Esophagus muscularis mucosa (tissue), 4 donors: ENCODE data around the gene KLF15. TPM values are rescaled to one million over a fixed set of nuclear protein-coding genes. Genes with fewer than 3 reads are reported as not detected.

Experiments
- DNase-seq: peaks from one replicate; pipeline ENCODE4 v3.0.0-alpha.2; 2017; ENCODE audit errors: extremely low spot score
- H3K27ac ChIP-seq, 4 donors: fragments of 200-600 bp; sonication (generic); replicated peaks in 1 of 4; 1 replicate in 3 of 4; 2 replicates in 1 of 4; pipeline ENCODE4 v1.5.1; 2016 to 2019; ENCODE audit warnings: mild to moderate bottlenecking in 1 of 4
- H3K27me3 ChIP-seq, 4 donors: fragments of 200-600 bp; sonication (generic); one replicate each; pipeline versions ENCODE4 v1.5.1 to v1.6.0; 2016 to 2019
- H3K36me3 ChIP-seq, 4 donors: fragments of 200-600 bp; sonication (generic); one replicate each; pipeline ENCODE4 v1.5.1; 2016 to 2019
- H3K4me1 ChIP-seq, 4 donors: fragments of 200-600 bp; sonication (generic); one replicate each; pipeline ENCODE4 v1.5.1; 2016 to 2019
- H3K4me3 ChIP-seq, 4 donors: fragments of 200-600 bp; sonication (generic); 1 replicate in 2 of 4; 2 replicates in 2 of 4; pipeline ENCODE4 v1.5.1; 2016 to 2019; ENCODE audit warnings: mild to moderate bottlenecking in 4 of 4, moderate library complexity in 1 of 4
- H3K9me3 ChIP-seq, 4 donors: fragments of 200-600 bp; sonication (generic); 1 replicate in 3 of 4; 2 replicates in 1 of 4; pipeline ENCODE4 v1.5.1; 2016 to 2019
- EP300 ChIP-seq: sonication (generic); formaldehyde crosslinking; IDR thresholded peaks from one replicate; pipeline ENCODE4 v1.6.1; 2017; ENCODE audit warnings: antibody characterized with exemption
- POLR2A ChIP-seq: fragments of 450-650 bp; IDR thresholded peaks from one replicate; pipeline ENCODE4 v1.6.1; 2017; ENCODE audit warnings: antibody characterized with exemption, moderate library complexity, mild to moderate bottlenecking, low read depth
- POLR2AphosphoS5 ChIP-seq, 2 donors: sonication (generic); formaldehyde crosslinking; IDR thresholded peaks; one replicate each; pipeline ENCODE4 v1.6.1; 2017; ENCODE audit warnings: antibody characterized with exemption in 2 of 2
- WGBS: methylation state at CpG from one replicate; pipeline ENCODE4 v1.1.5; 2018; 5-methylcytosine and 5-hydroxymethylcytosine counted together
- intact Hi-C: fragments of 100-400 bp; cut with DNase I; formaldehyde crosslinking; loops from one replicate; pipeline ENCODE4 v1.15.1; 2023
- total RNA-seq, 4 donors: library from RNA; depleted of rRNA; stranded (reverse); fragments of >200 nt; gene quantifications; one replicate each; pipeline versions ENCODE4 v1.1.0 to v1.2.1, GENCODE V29; 2016
- TF ChIP-seq, protein P1 (sequence below), 3 experiments: fragments of 200-600 bp in 2 of 3; fragments of 450-650 bp in 1 of 3; sonication (generic) in 2 of 3; IDR thresholded peaks; one replicate each; pipeline ENCODE4 v1.5.1; 2017 to 2019; ENCODE audit warnings: antibody characterized with exemption in 3 of 3, mild to moderate bottlenecking in 2 of 3, moderate library complexity in 1 of 3

KLF15 gene
- total RNA-seq, 4 donors from 2014 or later: 84.3 to 208 (median 93.6) TPM

DNA sequence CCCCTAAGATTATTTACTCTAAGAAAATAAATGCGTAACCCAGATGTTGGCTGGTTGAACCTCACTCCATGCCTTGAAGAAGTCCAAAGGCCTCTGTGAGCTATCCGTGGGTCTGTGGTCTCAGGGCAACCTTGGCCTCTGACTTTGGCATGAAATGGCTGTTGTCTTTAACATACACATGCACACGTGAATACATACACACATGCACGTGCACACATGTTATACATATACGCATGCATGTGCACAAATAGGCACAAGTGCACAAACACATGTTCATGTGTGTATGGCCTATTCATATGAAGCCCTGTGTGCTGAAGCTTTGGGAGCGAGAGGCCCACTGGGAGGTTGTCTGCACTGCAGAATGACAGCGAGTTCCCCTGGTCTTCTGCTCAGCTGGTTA is 50.8 kb downstream of the KLF15 start:
- H3K4me3 ChIP-seq: no peak overlapping the region
- DNase-seq: peak; percentile 66
- no peaks in the 10 kb centered on the region for H3K36me3 ChIP-seq
- intact Hi-C loops: loop anchor here (5.0 kb wide), 1 partner anchor 46 kb away; no protein-coding TSS in a partner anchor
- no peaks in the 10 kb centered on the region for H3K27me3 ChIP-seq
- H3K4me1 ChIP-seq: peaks cover 0 to 4% (median 2%) of the 10 kb centered on the region in 4 donors
- H3K9me3 ChIP-seq: peaks cover 0 to 7% (median 3%) of the 10 kb centered on the region in 4 donors
- no peak overlapping the region for H3K27ac ChIP-seq
- TF ChIP-seq EP300: no peak
- TF ChIP-seq, protein P1, sequence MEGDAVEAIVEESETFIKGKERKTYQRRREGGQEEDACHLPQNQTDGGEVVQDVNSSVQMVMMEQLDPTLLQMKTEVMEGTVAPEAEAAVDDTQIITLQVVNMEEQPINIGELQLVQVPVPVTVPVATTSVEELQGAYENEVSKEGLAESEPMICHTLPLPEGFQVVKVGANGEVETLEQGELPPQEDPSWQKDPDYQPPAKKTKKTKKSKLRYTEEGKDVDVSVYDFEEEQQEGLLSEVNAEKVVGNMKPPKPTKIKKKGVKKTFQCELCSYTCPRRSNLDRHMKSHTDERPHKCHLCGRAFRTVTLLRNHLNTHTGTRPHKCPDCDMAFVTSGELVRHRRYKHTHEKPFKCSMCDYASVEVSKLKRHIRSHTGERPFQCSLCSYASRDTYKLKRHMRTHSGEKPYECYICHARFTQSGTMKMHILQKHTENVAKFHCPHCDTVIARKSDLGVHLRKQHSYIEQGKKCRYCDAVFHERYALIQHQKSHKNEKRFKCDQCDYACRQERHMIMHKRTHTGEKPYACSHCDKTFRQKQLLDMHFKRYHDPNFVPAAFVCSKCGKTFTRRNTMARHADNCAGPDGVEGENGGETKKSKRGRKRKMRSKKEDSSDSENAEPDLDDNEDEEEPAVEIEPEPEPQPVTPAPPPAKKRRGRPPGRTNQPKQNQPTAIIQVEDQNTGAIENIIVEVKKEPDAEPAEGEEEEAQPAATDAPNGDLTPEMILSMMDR (IDR thresholded peaks at IDR 0.05): no peak
- TF ChIP-seq POLR2A: no peak
- TF ChIP-seq POLR2AphosphoS5 (IDR thresholded peaks at IDR 0.05): no peak
- 85% methylated on average over 7 of the region's 7 CpGs for WGBS

DNA sequence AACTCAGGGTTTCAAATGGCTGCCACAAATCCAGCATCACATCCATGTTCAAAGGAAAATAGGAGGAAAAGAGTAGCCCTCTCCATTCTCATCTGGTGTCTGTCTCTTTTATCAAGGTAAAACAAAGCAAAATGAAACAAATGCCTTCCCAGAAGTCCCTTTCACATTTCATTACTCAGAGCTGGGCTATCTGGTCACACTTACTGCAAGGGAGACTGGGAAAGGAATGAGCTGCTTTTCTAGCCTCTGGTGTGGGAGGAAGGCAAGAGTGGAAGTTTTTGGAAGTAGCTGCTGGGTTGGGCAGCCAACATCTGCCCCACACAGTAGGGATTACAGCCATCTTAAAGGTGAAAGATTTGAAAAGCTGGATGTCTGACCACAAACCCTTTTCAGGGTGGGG is 51.8 kb downstream of the KLF15 start:
- Histone ChIP-seq H3K27ac (no peak overlapping the region), H3K36me3 (no peaks in the 10 kb centered on the region), H3K9me3 (peaks cover 0 to 4% (median under 1%) of the 10 kb centered on the region in 4 donors), H3K4me3 (no peak overlapping the region), H3K4me1 (peaks cover 0 to 14% (median 8%) of the 10 kb centered on the region in 4 donors), H3K27me3 (no peaks in the 10 kb centered on the region)
- TF ChIP-seq EP300 (no peak), POLR2AphosphoS5 (IDR thresholded peaks at IDR 0.05) (no peak), POLR2A (no peak)
- TF ChIP-seq, protein P1 (IDR thresholded peaks at IDR 0.05): no peak
- intact Hi-C loops: loop anchor here (5.0 kb wide), 1 partner anchor 47 kb away; no protein-coding TSS in a partner anchor
- DNase-seq: no peak

DNA sequence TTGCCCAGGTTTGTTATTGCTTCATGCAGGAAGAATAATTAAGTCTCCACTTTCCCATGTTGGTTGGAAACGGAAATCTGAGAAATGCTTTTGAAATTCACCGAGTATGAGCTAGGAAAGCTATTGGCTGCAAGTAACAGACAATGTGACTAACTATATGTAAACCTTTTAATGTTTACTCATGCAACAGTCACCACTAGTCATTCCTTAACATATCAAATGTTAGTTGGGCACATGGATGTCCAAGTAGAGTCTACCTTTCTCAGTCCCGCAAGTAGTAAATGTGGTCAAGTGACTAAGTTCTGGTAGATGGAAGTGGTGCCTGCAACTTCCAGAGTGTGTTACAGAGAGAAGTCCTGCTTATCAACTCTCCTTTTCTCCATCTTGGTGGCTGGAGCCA is 52.5 kb downstream of the KLF15 start:
- H3K9me3 ChIP-seq: no peaks in the 10 kb centered on the region
- no peak for DNase-seq
- TF ChIP-seq EP300: no peak
- TF ChIP-seq, protein P1 (IDR thresholded peaks at IDR 0.05): no peak
- TF ChIP-seq POLR2A: no peak
- TF ChIP-seq POLR2AphosphoS5 (IDR thresholded peaks at IDR 0.05): no peak
- no peaks in the 10 kb centered on the region for H3K27me3 ChIP-seq
- H3K4me3 ChIP-seq: no peak overlapping the region
- no peaks in the 10 kb centered on the region for H3K36me3 ChIP-seq
- no peak overlapping the region for H3K27ac ChIP-seq
- 69% methylated on average over 3 of the region's 3 CpGs for WGBS
- peaks cover 0 to 18% (median 10%) of the 10 kb centered on the region in 4 donors for H3K4me1 ChIP-seq
- intact Hi-C loops: loop anchor here (5.0 kb wide), 1 partner anchor 48 kb away; no protein-coding TSS in a partner anchor

DNA sequence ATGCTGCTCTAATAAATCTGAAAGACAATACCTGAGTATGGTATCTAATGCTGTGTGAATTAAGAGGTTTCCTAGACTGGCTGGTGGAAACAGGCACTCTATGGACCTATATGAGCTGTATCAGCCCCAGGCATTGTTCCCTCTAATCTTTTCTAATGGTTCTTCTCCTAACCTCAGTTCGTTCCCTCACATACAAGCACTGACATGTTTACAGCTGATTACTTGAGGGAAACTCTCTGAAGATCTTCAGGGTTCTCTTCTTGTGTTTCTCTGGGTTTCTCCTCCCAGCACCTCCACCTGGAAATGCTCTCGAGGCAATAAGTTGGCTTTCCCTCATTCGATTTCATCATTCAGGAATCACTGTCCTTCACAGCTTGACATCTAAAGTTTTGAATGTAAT is 52.9 kb downstream of the KLF15 start:
- intact Hi-C loops: no loop called here
- TF ChIP-seq EP300 (no peak), POLR2A (no peak), POLR2AphosphoS5 (IDR thresholded peaks at IDR 0.05) (no peak)
- 99% methylated on average over 3 of the region's 3 CpGs for WGBS

DNA sequence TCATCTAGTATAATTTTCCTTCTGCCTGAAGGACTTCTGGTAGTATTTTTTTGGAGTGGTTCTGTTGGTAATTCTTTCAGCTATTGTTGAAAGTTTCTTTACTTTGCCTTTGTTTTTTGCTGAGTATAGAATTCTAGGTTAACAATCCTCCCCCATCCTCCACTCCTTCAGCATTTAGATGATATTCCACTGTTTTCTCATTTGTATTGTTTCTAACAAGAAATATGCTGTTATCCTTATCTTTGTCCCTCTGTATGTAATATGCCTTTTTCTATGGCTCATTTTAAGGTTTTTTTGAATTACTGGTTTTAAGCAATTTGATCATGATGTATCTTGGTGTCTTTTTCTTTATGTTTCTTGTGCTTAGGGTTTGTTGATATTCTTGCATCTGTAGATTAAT is 53.9 kb downstream of the KLF15 start:
- no peak overlapping the region for H3K27ac ChIP-seq
- DNase-seq: no peak
- intact Hi-C loops: no loop called here

More for the DNA sequence above, 52.9 kb downstream of the KLF15 start:
- Histone ChIP-seq H3K4me3 (no peak overlapping the region), H3K36me3 (no peaks in the 10 kb centered on the region), H3K27me3 (no peaks in the 10 kb centered on the region), H3K9me3 (no peaks in the 10 kb centered on the region), H3K27ac (no peak overlapping the region), H3K4me1 (peaks cover 0 to 18% (median 10%) of the 10 kb centered on the region in 4 donors)
- DNase-seq: peak; percentile 29

More for the DNA sequence above, 53.9 kb downstream of the KLF15 start:
- no peak overlapping the region for H3K4me3 ChIP-seq
- no peaks in the 10 kb centered on the region for H3K36me3 ChIP-seq
- no peaks in the 10 kb centered on the region for H3K27me3 ChIP-seq
- TF ChIP-seq POLR2AphosphoS5 (IDR thresholded peaks at IDR 0.05) (no peak), EP300 (no peak), POLR2A (no peak)
- TF ChIP-seq, protein P1 (IDR thresholded peaks at IDR 0.05): no peak
- no peaks in the 10 kb centered on the region for H3K9me3 ChIP-seq
- peaks cover 0 to 18% (median 10%) of the 10 kb centered on the region in 4 donors for H3K4me1 ChIP-seq
